Thyroid gland (tissue), 4 donors: ENCODE measurements around the gene SIRPB1. TPM values are rescaled to one million over a fixed set of nuclear protein-coding genes. Genes with fewer than 3 reads are reported as not detected.

Source experiments
- DNase-seq, 2 donors: peaks; one replicate each; pipeline ENCODE4 v3.0.0-alpha.2; 2019
- H3K27ac ChIP-seq, 3 donors: fragments of 200-600 bp; sonication (generic); 1 replicate in 2 of 3; 2 replicates in 1 of 3; pipeline ENCODE4 v1.5.1; 2016 to 2019; ENCODE audit warnings: mild to moderate bottlenecking in 1 of 3, moderate library complexity in 1 of 3
- H3K27me3 ChIP-seq: fragments of 200-600 bp; sonication (generic); one replicate; pipeline ENCODE4 v1.5.1; 2019
- H3K36me3 ChIP-seq, 2 donors: fragments of 200-600 bp; sonication (generic); one replicate each; pipeline ENCODE4 v1.5.1; 2016 to 2019
- H3K4me1 ChIP-seq, 2 donors: fragments of 200-600 bp; sonication (generic); one replicate each; pipeline ENCODE4 v1.5.1; 2017 to 2019
- H3K4me3 ChIP-seq, 3 donors: fragments of 200-600 bp; sonication (generic); replicated peaks in 1 of 3; 1 replicate in 2 of 3; 2 replicates in 1 of 3; pipeline ENCODE4 v1.5.1; 2016; ENCODE audit warnings: mild to moderate bottlenecking in 1 of 3
- H3K9me3 ChIP-seq: fragments of 200-600 bp; sonication (generic); one replicate; pipeline ENCODE4 v1.5.1; 2017
- CTCF ChIP-seq, 6 experiments: fragments of 200-600 bp in 3 of 6; fragments of 450-650 bp in 3 of 6; sonication (generic) in 3 of 6; IDR thresholded peaks; one replicate each; pipeline ENCODE4 v1.5.1; 2016 to 2019; ENCODE audit warnings: antibody characterized with exemption in 6 of 6, mild to moderate bottlenecking in 2 of 6, inconsistent platforms in 1 of 6, moderate library complexity in 1 of 6
- POLR2A ChIP-seq, 2 donors: fragments of 450-650 bp; IDR thresholded peaks; one replicate each; pipeline ENCODE4 v1.6.1; 2017; ENCODE audit warnings: antibody characterized with exemption in 2 of 2, mild to moderate bottlenecking in 2 of 2, moderate library complexity in 1 of 2
- WGBS, 2 donors: methylation state at CpG; one replicate each; pipeline ENCODE4 v1.1.5; 2017; 5-methylcytosine and 5-hydroxymethylcytosine counted together
- intact Hi-C: fragments of 100-400 bp; cut with DNase I; formaldehyde crosslinking; loops from one replicate; pipeline ENCODE4 v1.15.1; 2023
- total RNA-seq, 4 donors: library from RNA; depleted of rRNA; stranded (reverse); fragments of >200 nt; gene quantifications; one replicate each; pipeline ENCODE4 v1.2.3, GENCODE V29; 2016

SIRPB1 gene
- 1 to 10 TPM in 2 of 4 donors, under 1 TPM in 1, not detected in 1; 0.54 to 5.8 (median 3.2) TPM for total RNA-seq

- TF ChIP-seq POLR2A (IDR thresholded peaks at IDR 0.05) (no peak), CTCF (IDR thresholded peaks at IDR 0.05) (no peak)
- intact Hi-C loops = no loop called here
- no peaks in the 10 kb centered on the region for H3K4me1 ChIP-seq
- no peaks in the 10 kb centered on the region for H3K9me3 ChIP-seq
- no peak within 1 kb of the TSS for H3K4me3 ChIP-seq
- H3K27me3 ChIP-seq = no peaks in the 10 kb centered on the region
- H3K27ac ChIP-seq = no peak within 1 kb of the TSS
- WGBS, 2 donors = 27 to 58% methylated on average over 5 of the region's 5 CpGs
- H3K36me3 ChIP-seq = no peaks in the 10 kb centered on the region
- no peak for DNase-seq
Observed at GRCh38 chr20:1619861-1620444, at the start of gene SIRPB1. Gene SIRPB1, minus strand, starts transcription at chr20:1620009. Its CDS starts 65 bp downstream, at chr20:1619944.

DNA sequence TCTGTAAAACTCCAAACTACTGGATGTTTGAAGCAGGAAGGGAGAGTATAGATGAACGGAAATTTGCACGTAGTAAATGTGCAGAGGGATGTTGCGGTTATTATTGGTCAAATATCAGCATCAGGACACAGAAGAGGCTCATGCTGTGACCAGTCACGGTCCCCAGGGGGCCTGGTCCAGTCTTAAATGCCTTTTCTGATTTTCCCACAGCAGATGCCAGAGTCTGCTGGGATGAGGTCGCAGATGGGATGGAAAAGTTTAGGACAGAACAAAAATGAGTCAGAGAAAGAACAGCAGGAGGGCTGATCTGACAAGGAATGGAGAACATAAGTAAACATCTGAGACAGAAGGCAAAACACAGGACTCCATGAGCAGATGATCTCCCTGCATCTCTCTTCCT, 49.5 kb upstream of the SIRPB1 start:
- no peak for TF ChIP-seq POLR2A (IDR thresholded peaks at IDR 0.05)
- no peak for TF ChIP-seq CTCF (IDR thresholded peaks at IDR 0.05)
- Histone ChIP-seq H3K4me1 (no peaks in the 10 kb centered on the region), H3K27ac (no peak overlapping the region), H3K36me3 (no peaks in the 10 kb centered on the region), H3K4me3 (no peak overlapping the region), H3K27me3 (no peaks in the 10 kb centered on the region), H3K9me3 (no peaks in the 10 kb centered on the region)
- no peak for DNase-seq
- intact Hi-C loops = no loop called here
- 77 to 80% methylated on average over 5 of the region's 5 CpGs for WGBS, 2 donors

GRCh38 chr20:1667502-1668085, 47.8 kb upstream of the SIRPB1 start:
- WGBS, 2 donors = 77 to 81% methylated on average over 1 of the region's 1 CpG
- no peak overlapping the region for H3K4me3 ChIP-seq
- H3K36me3 ChIP-seq = no peaks in the 10 kb centered on the region
- no peak for TF ChIP-seq CTCF (IDR thresholded peaks at IDR 0.05)
- no peak for TF ChIP-seq POLR2A (IDR thresholded peaks at IDR 0.05)
- intact Hi-C loops = no loop called here
- no peaks in the 10 kb centered on the region for H3K4me1 ChIP-seq
- no peak overlapping the region for H3K27ac ChIP-seq
- H3K9me3 ChIP-seq = no peaks in the 10 kb centered on the region
- DNase-seq = no peak
- H3K27me3 ChIP-seq = no peaks in the 10 kb centered on the region

DNA sequence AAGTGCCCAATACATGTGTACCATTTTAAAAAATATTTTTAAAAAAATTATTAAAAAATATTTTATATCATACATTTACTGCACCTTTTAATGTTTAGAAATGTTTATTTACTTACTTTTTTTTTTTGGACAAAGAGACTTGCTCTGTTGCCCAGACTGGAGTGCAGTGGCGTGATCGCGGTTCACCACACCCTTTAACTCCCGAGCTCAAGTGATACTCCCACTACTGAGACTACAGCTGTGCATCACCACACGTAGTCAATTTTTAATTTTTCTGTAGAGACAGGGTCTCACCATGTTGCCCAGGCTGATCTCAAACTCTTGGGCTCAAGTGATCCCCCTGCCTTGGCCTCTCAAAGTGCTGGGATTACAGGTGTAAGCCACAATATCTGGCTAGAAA, 47.0 kb upstream of the SIRPB1 start:
- Histone ChIP-seq H3K36me3 (no peaks in the 10 kb centered on the region), H3K4me3 (no peak overlapping the region), H3K4me1 (no peaks in the 10 kb centered on the region), H3K27ac (no peak overlapping the region), H3K27me3 (no peaks in the 10 kb centered on the region), H3K9me3 (no peaks in the 10 kb centered on the region)
- intact Hi-C loops = no loop called here
- no peak for TF ChIP-seq POLR2A (IDR thresholded peaks at IDR 0.05)
- no peak for TF ChIP-seq CTCF (IDR thresholded peaks at IDR 0.05)
- DNase-seq = no peak
- 69 to 75% methylated on average over 5 of the region's 5 CpGs for WGBS, 2 donors

GRCh38 chr20:1665345-1665744, 45.5 kb upstream of the SIRPB1 start:
- no peaks in the 10 kb centered on the region for H3K27me3 ChIP-seq
- no peaks in the 10 kb centered on the region for H3K4me1 ChIP-seq
- H3K4me3 ChIP-seq = no peak overlapping the region
- no peaks in the 10 kb centered on the region for H3K36me3 ChIP-seq
- no peak overlapping the region for H3K27ac ChIP-seq
- H3K9me3 ChIP-seq = no peaks in the 10 kb centered on the region
- TF ChIP-seq POLR2A (IDR thresholded peaks at IDR 0.05) = no peak
- TF ChIP-seq CTCF (IDR thresholded peaks at IDR 0.05) = no peak
- 89 to 92% methylated on average over 2 to 3 of the region's 3 CpGs for WGBS, 2 donors
- no peak for DNase-seq
- intact Hi-C loops = no loop called here
